ENCODE data around the gene SETD1B. TPM values are rescaled to one million over a fixed set of nuclear protein-coding genes. Genes with fewer than 3 reads are reported as not detected.
"Not testable (repeated sequence)": the region's sequence is repeated elsewhere in the genome, so short reads cannot be mapped to it uniquely, and the experiment has no call there.

Gene SETD1B

GRCh38 chr12:121874071-121874470 is 70.3 kb downstream of the SETD1B start:
- no peak for DNase-seq
- no peak overlapping the region for H3K4ac ChIP-seq (ENCODE audit: low read depth, low read length)

DNA sequence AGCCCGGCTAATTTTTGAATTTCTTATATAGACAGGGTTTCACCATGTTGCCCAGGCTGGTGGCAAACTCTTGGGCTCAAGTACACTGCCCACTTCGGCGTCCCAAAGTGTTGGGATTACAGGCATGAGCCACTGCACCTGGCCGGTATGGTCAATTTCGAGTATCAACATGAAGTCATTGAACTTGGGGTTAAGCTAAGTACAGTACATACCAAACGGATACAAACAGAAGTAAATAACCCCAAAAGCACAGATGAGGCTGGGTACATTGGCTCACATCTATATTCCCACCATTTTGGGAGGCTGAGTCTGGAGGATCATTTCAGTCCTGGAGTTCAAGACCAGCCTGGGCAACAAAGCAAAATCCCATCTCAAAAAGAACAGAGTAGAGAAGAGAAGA is 71.8 kb downstream of the SETD1B start:
- no peak for DNase-seq
- no peak overlapping the region for H3K27ac ChIP-seq (ENCODE audit: low read depth, low read length)
- no peaks in the 10 kb centered on the region for H3K79me1 ChIP-seq (ENCODE audit: low read length)
- no peak overlapping the region for H3K4me3 ChIP-seq (ENCODE audit: low read length)
- H3K4ac ChIP-seq (ENCODE audit: low read depth, low read length), result no peak overlapping the region
- H2AK5ac ChIP-seq (ENCODE audit: low read length), result no peak overlapping the region
- H3K56ac ChIP-seq (ENCODE audit: low read length), result no peak overlapping the region
- H3K23ac ChIP-seq (ENCODE audit: low read length), result no peak overlapping the region
- H3K4me2 ChIP-seq (ENCODE audit: low read length), result no peak overlapping the region
- H3K27me3 ChIP-seq (ENCODE audit: insufficient read depth, low read length, poor library complexity), result no peaks in the 10 kb centered on the region
- no peaks in the 10 kb centered on the region for H3K79me2 ChIP-seq (ENCODE audit: control insufficient read depth, insufficient read depth, low read length)
- no peak overlapping the region for H2BK120ac ChIP-seq (ENCODE audit: low read depth, low read length)
- no peak overlapping the region for H4K5ac ChIP-seq (ENCODE audit: low read length)
- H2BK15ac ChIP-seq (replicated peaks; ENCODE audit: low read depth), result no peak overlapping the region
- no peak overlapping the region for H3K9ac ChIP-seq (ENCODE audit: low read length)
- H4K8ac ChIP-seq (ENCODE audit: low read depth, low read length), result no peak overlapping the region
- no peak overlapping the region for H3K18ac ChIP-seq (ENCODE audit: low read length)
- H2BK5ac ChIP-seq (ENCODE audit: low read length), result no peak overlapping the region
- no CpG with 5 or more reads among the region's 6 CpGs for WGBS (ENCODE audit: extremely low coverage, insufficient coverage, low lambda C conversion rate)
- no peaks in the 10 kb centered on the region for H3K4me1 ChIP-seq (ENCODE audit: control insufficient read depth, low read depth, low read length)
- H3K36me3 ChIP-seq (ENCODE audit: control insufficient read depth, insufficient read depth, low read length), result no peaks in the 10 kb centered on the region

More at GRCh38 chr12:121874071-121874470, 70.3 kb downstream of the SETD1B start:
- H3K27me3 ChIP-seq (ENCODE audit: insufficient read depth, low read length, poor library complexity), result no peaks in the 10 kb centered on the region
- WGBS (ENCODE audit: extremely low coverage, insufficient coverage, low lambda C conversion rate), result no CpG with 5 or more reads among the region's 6 CpGs
- H3K56ac ChIP-seq (ENCODE audit: low read length), result no peak overlapping the region
- no peak overlapping the region for H3K23ac ChIP-seq (ENCODE audit: low read length)
- H2BK15ac ChIP-seq (replicated peaks; ENCODE audit: low read depth), result no peak overlapping the region
- no peaks in the 10 kb centered on the region for H3K79me2 ChIP-seq (ENCODE audit: control insufficient read depth, insufficient read depth, low read length)
- no peak overlapping the region for H4K8ac ChIP-seq (ENCODE audit: low read depth, low read length)
- no peak overlapping the region for H3K4me3 ChIP-seq (ENCODE audit: low read length)
- no peaks in the 10 kb centered on the region for H3K4me1 ChIP-seq (ENCODE audit: control insufficient read depth, low read depth, low read length)
- H4K5ac ChIP-seq (ENCODE audit: low read length), result no peak overlapping the region
- no peak overlapping the region for H2BK5ac ChIP-seq (ENCODE audit: low read length)
- no peak overlapping the region for H3K27ac ChIP-seq (ENCODE audit: low read depth, low read length)
- no peaks in the 10 kb centered on the region for H3K36me3 ChIP-seq (ENCODE audit: control insufficient read depth, insufficient read depth, low read length)
- H2AK5ac ChIP-seq (ENCODE audit: low read length), result no peak overlapping the region
- no peaks in the 10 kb centered on the region for H3K79me1 ChIP-seq (ENCODE audit: low read length)
- no peak overlapping the region for H3K9ac ChIP-seq (ENCODE audit: low read length)
- no peak overlapping the region for H2BK120ac ChIP-seq (ENCODE audit: low read depth, low read length)
- H3K4me2 ChIP-seq (ENCODE audit: low read length), result no peak overlapping the region
- no peak overlapping the region for H3K18ac ChIP-seq (ENCODE audit: low read length)

DNA sequence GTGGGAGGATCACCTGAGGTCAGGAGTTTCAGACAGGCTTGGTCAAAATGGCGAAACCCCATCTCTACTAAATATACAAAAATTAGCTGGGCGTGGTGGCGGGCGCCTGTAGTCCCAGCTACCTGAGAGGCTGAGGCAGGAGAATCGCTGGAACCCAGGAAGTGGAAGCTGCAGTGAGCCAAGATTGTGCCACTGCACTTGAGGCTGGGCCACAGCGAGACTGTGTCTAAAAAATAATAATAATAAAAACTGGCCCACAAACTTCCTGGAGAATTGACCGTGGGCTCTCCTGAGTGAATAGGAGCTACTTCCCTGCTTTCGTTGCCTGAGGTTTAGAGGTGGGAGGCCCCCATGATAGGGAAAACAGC is 72.3 kb downstream of the SETD1B start:
- H2BK5ac ChIP-seq (ENCODE audit: low read length); H3K56ac ChIP-seq (ENCODE audit: low read length): not testable (repeated sequence)

More for the DNA sequence above, 72.3 kb downstream of the SETD1B start:
- not testable (repeated sequence) for H3K4me3 ChIP-seq (ENCODE audit: low read length); H3K27ac ChIP-seq (ENCODE audit: low read depth, low read length); H3K27me3 ChIP-seq (ENCODE audit: insufficient read depth, low read length, poor library complexity); H3K36me3 ChIP-seq (ENCODE audit: control insufficient read depth, insufficient read depth, low read length); DNase-seq; H2BK15ac ChIP-seq (replicated peaks; ENCODE audit: low read depth); H3K9ac ChIP-seq (ENCODE audit: low read length); H3K79me2 ChIP-seq (ENCODE audit: control insufficient read depth, insufficient read depth, low read length); H2BK120ac ChIP-seq (ENCODE audit: low read depth, low read length); H3K23ac ChIP-seq (ENCODE audit: low read length); H3K4me2 ChIP-seq (ENCODE audit: low read length); H4K5ac ChIP-seq (ENCODE audit: low read length); H3K4me1 ChIP-seq (ENCODE audit: control insufficient read depth, low read depth, low read length); H3K79me1 ChIP-seq (ENCODE audit: low read length); H3K4ac ChIP-seq (ENCODE audit: low read depth, low read length); H3K18ac ChIP-seq (ENCODE audit: low read length); H2AK5ac ChIP-seq (ENCODE audit: low read length); H4K8ac ChIP-seq (ENCODE audit: low read depth, low read length)
- WGBS (ENCODE audit: extremely low coverage, insufficient coverage, low lambda C conversion rate), result no CpG with 5 or more reads among the region's 8 CpGs

Small RNA genes within 50 kb of the gene (small RNA-seq; reads per million reads assigned to genes)
- gene AC069503.3 (ENCODE audit: insufficient read depth), result not detected

Data from mesendoderm (in vitro differentiated cells).